HG02840 (cell line): ENCODE results near the gene FLII.
"Not testable (repeated sequence)": the region's sequence is repeated elsewhere in the genome, so short reads cannot be mapped to it uniquely, and the experiment has no call there.

Experiments used
- ATAC-seq: cut with Tn5 transposase; IDR thresholded peaks from one replicate; pipeline ENCODE4 v1.9.1; 2021; ENCODE audit warnings: mild to moderate bottlenecking, moderate library complexity, moderate number of reproducible peaks; ENCODE audit not compliant: unreplicated experiment, low FRiP score

Gene FLII

DNA sequence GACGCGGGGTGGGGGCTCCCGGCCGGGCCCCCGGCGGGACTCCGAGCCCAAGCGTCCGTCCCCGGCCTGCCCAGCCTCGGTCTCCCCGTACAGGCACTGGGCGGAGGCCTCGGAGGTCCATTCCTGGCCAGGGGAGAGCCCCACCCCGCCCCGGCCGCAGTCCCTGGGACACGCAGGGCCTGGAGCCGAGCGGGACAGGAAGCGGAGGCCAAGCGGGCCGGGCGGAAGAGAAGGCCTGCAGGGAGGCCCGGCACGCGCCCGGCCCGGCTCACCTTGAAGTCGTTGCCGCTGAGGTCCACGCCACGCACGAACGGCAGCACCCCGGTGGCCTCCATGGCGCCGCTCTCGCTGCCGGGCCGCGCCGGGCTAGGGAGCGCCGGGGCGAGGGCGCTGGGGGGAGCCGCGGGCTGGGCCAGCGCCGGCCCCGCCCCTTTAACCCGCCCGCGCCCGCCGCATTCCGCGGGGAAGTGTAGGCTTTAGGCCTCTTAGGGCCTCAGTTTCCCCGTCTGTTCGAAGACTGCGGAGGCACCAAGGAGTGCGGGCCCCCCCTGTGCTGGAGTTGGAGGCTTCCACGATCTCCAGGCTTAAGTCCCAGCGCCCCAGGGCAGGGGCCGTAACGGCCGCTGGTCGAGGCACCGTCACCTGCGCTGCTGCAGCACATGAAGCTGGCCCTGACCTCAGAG lies at the start of gene FLII:
Gene FLII, minus strand, starts transcription at position 383 of the 683 bp plus-strand sequence. Its CDS starts 48 bp downstream, at position 335.
- no peak for ATAC-seq

DNA sequence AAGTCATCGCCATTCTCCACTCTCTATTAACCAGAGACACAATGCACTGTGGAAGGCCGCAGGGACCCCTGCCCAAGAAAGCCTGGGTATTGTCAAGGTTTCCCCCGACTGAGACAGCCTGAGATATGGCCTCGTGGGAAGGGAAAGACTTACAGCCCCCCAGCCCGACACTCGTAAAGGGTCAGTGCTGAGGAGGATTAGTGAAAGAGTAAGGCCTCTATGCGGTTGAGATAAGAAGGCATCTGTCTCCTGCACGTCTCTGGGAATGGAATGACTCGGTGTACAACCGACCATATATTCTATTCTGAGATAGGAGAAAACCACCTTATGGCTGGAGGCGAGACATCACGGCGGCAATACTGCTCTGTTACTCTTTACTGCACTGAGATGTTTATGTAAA lies 44.7 kb upstream of the FLII start:
- not testable (repeated sequence) for ATAC-seq

DNA sequence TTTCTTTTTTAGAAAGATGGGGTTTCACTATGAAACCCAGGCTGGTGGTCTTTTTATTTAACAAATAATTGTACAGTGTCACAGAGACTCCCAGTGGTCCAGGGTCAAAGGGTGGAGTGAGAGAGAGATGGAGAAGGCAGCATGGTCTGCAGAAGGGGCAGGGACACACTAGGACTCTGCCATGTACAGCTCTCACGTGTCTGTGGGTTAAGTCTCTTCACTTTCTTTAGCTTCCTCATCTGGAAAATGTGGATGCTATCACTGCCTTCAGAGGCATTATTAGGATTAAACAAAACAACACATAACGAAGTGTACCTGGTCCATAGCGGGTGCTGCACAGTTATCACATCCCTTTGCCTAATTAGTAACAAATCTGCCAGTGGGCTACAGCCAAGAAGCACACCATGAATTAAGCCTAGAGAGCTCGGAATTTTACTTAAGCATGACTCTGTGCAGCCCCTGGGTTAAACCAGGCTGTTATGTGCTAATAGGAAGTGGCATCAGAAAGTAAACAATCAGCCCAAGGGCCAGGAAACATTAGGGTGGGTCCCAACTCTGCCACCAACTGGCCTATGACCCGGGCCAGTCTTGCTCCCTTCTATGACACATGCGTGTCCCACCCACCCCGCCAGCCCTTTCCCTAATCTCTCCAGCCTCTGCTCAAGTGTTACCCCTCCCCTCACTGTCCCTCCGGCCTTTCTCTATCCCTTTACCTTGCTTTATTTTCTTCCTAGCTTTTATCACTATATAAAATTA lies 42.4 kb upstream of the FLII start:
- no peak for ATAC-seq

DNA sequence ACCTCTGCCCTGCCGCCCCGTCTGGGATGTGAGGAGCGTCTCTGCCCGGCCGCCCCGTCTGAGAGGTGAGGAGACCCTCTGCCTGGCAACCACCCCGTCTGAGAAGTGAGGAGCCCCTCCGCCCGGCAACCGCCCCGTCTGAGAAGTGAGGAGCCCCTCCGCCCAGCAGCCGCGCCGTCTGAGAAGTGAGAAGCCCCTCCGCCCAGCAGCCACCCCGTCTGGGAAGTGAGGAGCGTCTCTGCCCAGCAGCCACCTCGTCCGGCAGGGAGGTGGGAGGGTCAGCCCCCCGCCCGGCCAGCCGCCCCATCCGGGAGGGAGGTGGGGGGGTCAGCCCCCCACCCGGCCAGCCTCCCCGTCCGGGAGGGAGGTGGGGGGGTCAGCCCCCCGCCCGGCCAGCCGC lies 39.5 kb upstream of the FLII start:
- not testable (repeated sequence) for ATAC-seq

DNA sequence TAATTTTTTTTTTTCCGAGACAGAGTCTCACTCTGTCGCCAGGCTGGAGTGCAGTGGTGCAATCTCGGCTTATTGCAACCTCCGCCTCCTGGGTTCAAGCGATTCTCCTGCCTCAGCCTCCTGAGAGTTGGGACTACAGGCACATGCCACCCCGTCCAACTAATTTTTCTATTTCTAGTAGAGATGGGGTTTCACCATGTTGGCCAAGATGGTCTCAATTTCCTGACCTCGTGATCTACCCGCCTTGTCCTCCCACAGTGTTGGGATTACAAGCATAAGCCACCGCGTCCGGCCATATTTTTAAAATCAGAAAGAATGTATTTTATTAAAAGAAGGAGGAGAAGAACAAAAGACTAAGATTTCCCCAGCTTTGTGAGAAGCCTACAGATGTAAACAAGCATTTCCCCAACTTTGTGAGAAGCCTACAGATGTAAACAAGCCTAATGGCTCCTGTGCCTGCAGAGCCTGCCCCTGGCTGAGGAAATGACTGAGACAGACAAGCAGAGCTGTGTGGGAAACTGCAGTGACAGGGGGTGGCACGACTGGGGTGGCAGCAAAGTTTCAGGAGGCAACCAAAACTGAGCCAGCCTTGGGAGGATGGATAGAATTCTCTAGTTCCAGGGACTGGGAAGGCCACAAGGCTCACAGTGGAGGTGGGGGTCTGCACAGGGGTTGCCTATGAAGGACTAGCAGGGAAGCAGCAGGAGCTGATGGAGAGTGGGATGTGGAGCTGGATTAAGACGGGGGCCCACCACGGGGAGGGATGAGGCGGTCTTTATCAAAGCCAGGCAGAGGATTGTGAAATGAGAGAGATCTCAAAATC lies 33.4 kb upstream of the FLII start:
- ATAC-seq: no peak

DNA sequence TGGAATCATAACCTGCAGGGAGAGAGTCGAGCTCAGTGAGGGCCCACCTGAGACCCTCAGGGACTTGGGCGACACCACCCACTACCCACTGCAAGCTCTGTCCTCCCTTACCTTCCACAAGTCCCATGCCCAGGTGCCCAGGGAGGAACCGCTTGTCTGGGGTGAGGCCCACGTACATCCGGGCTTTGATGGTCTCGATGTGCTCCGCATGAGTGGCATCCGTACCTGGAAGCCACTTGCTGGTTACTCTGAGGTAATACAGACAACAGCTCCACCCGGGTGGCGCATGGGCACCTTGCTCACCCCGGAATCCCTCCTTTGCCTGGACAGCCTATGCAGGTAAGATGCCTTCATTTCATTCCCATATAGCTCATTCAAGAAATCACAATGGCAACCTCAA lies 26.8 kb upstream of the FLII start:
- ATAC-seq: no peak

DNA sequence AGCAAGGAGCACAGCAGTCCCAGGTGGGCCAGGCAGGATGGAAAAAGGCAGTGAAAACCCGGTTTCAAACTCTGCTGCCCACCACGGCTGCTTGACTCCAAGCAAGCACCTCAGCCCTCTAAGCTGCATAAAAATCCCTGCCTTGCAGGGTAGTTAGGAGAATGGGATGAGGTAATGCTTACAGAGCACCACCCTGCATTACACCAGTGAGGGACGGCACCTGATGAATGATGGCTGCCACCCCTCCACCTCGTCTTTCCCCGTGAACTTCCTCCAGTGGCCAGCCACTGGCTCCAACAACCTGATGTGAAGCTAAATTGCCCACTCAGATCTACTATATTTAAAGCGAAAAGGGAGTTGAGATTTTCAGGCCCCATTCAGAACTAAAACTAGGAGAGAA lies 23.2 kb upstream of the FLII start:
- no peak for ATAC-seq

DNA sequence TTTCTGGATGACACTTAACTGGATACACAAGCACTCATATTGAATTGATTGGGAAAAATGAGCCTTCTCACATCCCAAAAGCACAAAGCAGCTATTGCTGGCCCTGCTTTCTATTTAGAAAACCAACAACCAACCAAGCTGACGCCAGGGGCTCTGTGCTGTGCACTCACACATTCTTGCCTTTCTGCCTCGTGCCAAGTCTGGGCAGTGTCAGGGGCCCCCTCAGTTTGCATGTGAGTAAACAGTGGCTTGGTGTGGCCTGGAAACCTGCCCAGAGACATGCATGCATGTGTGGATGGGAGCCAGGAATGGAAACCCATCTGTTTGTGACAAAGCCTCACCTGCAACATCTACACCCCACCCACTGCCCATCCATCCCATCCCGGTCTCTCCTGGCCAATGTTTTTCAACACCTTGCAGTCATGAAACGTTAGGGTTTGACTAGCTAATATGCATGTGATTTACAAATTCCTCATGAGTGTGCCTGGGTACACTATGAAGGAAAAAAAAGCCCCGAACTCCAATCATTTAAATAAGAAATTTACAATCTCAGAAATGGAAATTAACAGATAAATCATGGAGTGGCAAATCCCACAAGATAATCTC lies 22.3 kb upstream of the FLII start:
- ATAC-seq: no peak

DNA sequence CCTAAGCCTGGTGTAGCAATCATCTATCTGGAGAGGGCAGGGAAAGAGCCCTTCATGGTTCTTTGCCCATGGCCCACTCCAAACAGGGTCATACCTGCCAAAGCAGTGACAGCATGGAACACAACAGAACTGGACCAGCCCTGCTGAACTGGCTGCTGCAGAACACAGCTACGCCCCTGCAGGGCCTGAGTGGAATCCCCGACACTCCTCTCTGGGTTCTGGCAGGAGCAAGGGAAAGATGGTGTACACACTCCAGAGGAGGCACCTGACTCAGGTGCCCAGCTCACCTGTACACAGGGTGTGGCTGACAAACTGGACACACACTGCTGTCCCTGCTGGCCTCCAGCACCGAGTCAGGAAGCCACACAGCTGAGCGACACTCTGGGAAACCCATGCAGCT lies 21.7 kb upstream of the FLII start:
- ATAC-seq: no peak

DNA sequence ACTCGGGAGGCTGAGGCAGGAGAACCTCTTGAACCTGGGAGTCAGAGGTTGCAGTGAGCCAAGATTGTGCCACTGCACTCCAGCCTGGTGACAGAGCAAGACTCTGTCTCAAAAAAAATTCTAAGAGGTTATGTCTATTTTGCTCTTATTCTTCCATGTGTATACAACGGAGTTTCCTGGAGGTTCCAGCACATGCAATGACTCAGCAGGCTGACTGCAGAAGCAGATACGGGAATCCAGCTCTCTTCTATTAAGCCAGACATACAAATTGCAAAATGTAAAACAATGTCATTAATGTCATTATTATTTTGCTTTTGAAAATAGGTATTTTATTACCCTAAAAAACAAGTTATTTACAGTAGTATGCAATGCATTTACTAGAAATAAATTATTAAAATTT lies 20.3 kb upstream of the FLII start:
- no peak for ATAC-seq

DNA sequence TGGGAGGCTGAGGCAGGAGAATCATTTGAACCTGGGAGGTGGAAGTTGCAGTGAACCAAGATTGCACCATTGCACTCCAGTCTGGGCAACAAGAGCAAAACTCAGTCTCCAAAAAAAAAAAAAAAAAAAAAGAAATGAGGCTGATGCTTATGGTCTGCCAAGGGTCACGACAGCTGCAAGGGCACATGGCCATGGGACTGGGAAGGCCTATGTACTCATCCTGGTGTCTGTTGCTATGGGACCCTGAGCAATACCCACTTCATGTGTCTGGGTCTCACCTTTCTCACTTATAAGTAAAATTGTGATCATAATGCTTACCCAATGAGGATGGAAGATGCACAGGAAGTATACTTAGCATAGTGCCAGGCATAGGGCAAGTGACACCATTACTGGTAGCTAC lies 18.5 kb upstream of the FLII start:
- ATAC-seq: no peak

DNA sequence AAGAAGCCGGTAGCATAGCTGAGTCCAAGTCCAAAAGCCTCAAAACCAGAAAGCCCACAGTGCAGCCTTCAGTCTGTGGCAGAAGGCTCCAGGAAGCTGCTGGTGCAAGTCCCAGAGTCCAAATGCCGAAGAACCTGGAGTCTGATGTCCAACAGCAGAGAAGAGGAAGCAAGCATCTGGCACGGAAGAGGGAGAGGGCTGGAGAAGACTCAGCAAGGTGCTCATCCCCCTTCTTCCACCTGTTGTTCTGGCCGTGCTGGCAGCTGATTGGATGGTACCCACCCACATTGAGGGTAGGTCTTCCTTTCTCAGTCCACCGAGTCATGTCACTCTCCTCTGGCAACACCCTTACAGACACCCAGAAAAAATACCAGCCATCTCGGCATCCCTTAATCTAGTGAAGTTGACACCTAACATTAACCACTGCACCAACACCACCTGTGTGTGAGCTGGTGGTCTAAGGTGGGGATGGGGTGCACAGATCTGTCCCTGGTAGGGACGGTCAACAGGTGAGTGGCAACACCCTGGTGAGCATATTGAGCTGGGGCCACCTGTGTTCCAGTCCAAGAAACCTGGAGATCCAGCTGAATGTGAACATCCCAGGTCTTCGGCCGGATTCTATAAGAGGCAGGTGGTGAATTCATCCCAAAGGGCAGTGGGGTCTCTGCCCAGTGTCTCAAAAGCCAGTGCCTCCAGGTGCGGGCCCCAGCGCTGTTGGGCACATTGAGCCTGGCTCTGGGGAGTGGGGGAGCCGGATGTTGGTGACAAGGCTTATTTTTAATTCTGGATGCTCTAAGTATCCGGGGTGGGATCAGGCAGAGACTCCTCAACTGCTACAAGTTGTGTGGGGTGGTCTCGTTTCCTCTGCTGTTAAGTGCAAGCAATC lies 11.8 kb upstream of the FLII start:
- ATAC-seq: no peak

DNA sequence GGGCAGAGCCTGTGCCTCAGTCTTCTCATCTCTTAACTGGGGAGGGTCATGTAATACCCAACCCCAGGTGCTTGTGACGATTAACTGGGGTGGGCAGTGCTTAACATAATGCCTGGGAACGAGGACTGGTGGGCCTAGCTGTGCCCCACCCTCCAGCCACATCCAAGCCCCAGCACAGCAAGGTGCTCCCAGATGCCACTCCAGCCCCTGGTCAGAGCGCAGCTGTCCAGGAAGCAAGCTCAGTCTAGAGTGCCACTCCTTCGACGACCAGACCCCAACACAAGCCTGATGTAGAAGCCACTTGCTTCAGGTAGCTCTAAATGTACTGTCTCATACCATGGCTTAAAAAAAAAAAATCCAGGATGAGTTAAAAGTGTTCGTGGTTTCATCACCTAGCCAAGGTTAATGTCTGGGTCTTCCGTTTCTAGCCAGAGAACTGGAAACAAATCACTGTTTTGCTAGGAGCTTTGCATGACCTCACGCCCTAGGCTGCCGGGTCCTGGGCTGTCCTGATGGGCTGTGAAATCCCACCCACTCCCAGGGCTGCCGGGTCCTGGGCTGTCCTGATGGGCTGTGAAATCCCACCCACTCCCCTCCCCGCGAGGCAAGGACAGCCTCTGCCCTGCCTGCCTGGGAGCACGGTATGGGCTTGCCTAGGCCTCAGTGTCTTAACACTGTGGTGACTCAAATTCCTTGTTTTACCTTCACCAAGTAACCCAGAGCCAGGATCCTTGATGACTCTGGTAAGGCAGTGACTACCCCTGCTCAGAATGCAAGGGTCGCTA lies 9.6 kb upstream of the FLII start:
- no peak for ATAC-seq

DNA sequence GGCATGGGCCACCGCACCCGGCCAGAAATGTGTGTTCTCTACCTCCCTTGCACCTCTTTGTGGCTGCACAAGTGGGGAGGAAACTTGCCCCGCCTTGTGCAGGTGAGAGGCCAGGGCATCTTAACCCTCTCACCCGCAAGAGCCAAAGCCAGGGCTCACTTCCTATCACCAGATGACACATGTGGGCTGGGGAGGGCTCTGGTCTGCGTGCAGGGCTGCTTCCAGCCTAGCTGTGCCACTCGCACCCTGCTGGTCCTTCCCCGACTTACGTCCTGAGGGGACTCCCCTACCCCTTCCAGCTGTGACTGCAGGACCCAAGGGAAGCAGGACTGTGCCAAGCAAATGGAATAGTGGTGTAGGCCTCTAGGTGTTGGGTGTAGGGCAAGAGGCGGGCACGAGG lies 8.8 kb upstream of the FLII start:
- no peak for ATAC-seq

DNA sequence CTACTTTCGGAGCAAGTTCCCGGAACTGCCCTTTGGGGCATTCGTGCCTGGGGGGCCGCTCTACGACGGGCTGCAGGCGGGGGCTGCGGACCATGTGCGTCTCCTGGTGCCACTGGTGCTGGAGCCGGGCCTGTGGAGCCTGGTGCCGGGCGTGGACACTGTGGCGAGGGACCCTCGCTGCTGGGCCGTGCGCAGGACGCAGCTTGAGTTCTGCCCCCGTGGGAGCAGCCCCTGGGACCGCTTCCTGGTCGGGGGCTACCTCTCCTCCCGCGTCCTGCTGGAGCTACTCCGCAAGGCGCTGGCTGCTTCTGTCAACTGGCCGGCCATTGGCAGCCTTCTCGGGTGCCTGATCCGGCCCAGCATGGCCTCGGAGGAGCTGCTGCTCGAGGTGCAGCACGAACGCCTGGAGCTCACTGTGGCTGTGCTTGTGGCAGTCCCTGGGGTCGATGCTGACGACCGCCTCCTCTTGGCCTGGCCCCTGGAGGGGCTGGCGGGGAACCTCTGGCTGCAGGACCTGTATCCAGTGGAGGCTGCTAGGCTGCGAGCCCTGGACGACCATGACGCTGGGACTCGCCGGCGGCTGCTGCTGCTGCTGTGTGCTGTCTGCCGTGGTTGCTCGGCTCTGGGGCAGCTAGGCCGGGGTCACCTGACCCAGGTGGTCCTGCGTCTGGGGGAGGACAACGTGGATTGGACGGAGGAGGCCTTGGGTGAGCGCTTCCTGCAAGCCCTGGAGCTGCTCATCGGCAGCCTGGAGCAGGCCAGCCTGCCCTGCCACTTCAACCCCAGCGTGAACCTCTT lies 5.5 kb upstream of the FLII start:
- ATAC-seq: no peak

DNA sequence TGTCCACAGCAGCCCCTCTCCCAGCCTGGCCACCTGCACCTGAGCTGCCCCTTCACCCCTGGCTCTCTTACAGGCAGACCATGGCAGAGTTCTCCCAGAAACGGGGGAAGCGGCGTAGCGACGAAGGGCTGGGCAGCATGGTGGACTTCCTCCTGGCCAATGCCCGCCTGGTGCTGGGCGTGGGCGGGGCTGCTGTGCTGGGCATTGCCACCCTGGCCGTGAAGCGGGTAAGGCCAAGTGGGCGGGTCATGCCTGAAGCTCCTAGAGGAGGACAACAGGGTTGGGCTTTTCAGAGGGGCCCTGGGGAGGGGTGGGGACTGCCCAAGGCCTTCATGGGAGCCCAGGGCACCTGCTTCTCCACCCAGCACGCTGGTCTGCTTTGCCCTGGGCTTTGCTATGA lies 4.1 kb upstream of the FLII start:
- ATAC-seq: no peak

DNA sequence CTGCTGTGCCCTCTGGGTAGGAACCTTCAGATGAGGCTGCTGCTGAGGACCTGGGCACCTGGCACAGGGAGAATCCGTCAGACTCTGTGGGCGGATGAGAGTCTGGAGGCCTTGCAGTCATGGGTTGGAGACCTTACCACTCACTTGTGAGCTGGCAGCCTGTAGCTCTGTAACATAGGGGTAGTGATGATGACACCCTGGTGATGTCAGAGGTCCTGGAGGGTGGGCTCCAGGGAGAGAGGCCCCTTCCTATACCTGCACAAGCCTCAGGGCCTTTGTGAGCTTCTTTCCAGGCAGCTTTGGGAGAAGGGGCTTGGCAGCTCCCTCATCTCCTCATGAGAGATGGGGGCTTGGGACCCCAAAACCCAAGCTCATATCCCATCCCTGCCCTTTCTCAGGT lies 3.6 kb upstream of the FLII start:
- no peak for ATAC-seq

DNA sequence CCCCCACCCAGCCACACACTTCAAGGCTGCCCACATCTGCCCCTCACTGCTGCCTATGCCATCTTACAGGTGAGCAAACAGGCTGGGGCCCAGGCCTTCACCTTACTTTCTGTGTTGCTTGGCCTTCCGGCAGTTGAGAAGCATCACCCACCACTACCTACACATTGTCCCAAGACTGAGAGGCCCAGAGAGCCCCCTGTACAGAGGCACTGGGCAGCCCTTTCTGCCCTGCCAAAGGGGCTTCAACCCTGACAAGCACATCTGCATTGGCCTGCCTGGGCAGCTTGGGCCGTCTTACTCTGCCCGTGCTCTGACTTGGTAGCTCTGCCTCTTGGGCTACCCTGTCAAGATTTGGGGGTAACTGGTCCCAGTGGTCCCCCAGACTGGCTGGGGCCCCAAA lies 3.1 kb upstream of the FLII start:
- ATAC-seq: no peak

DNA sequence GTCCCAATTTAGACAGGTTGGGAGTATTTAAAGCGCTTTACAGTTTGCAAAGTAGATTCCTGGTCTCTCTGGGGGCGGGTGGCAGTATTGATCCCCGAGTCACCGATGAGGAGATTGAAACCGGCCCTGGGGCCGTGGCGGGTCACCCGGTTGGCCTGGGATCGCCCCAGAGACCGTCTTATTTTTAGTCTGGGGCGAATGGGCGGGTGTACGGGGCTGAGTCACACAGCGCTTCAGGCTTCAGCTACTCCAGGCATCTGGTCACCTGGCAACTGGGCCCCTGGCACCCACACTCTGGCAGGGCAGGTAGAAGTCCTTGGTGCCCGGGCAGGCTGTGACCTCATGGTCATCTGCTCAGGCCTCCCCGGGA lies 2.6 kb upstream of the FLII start:
- ATAC-seq: no peak
